Lower lobe of right lung (tissue), 2 donors: ENCODE data around the gene PIH1D1. TPM values are rescaled to one million over a fixed set of nuclear protein-coding genes. Genes with fewer than 3 reads are reported as not detected.
A peak's percentile ranks its signal among the peaks of the same experiment; 100 is the strongest.

Source experiments
- ATAC-seq, 2 donors: fragments of 200-7000 bp; cut with Tn5 transposase; one replicate each; pipeline ENCODE4 v1.9.1; 2020 to 2022; ENCODE audit warnings: mild to moderate bottlenecking in 2 of 2, moderate library complexity in 2 of 2
- DNase-seq: peaks from one replicate; pipeline ENCODE4 v3.0.0-alpha.2; 2020
- H3K27ac ChIP-seq: fragments of 200-600 bp; one replicate; pipeline ENCODE4 v1.8.0; 2022
- H3K27me3 ChIP-seq: fragments of 200-600 bp; one replicate; pipeline ENCODE4 v1.8.0; 2022; ENCODE audit warnings: low read depth
- H3K36me3 ChIP-seq: fragments of 200-600 bp; one replicate; pipeline ENCODE4 v1.8.0; 2022; ENCODE audit warnings: mild to moderate bottlenecking
- H3K4me1 ChIP-seq: fragments of 200-600 bp; one replicate; pipeline ENCODE4 v1.8.0; 2022
- H3K4me3 ChIP-seq: fragments of 200-600 bp; one replicate; pipeline ENCODE4 v1.8.0; 2022; ENCODE audit warnings: mild to moderate bottlenecking
- H3K9me3 ChIP-seq: fragments of 200-600 bp; one replicate; pipeline ENCODE4 v1.8.0; 2022
- CTCF ChIP-seq: fragments of 200-600 bp; IDR thresholded peaks from one replicate; pipeline ENCODE4 v1.8.0; 2022; ENCODE audit warnings: antibody characterized with exemption, mild to moderate bottlenecking
- intact Hi-C: fragments of 100-400 bp; cut with DNase I; formaldehyde crosslinking; loops from one replicate; pipeline ENCODE4 v1.11.0; 2022
- total RNA-seq: library from RNA; stranded (reverse); fragmentation: NEBNext Ultra II Directional; extraction: Animal tissue kit (Norgen Biotek cat#: 25700); gene quantifications from one replicate; pipeline ENCODE4 v1.2.1, GENCODE V29; 2021
- donor health status: DM: no; HTN: yes; CAD: no; lungs with severe emphysema.

Gene PIH1D1
- total RNA-seq, 1 donor from 2014 or later, result 63.2 TPM

GRCh38 chr19:49440439-49441209 is 11.0 kb downstream of the PIH1D1 start:
- Histone ChIP-seq H3K27me3 (peaks cover 58% of the 10 kb centered on the region), H3K27ac (no peak overlapping the region), H3K9me3 (no peaks in the 10 kb centered on the region), H3K4me1 (peaks cover 7% of the 10 kb centered on the region), H3K36me3 (no peaks in the 10 kb centered on the region), H3K4me3 (peak overlapping the region; percentile 29)
- ATAC-seq (no peak), DNase-seq (no peak)
- intact Hi-C loops, result loop anchor here (10.0 kb wide), 1 partner anchor 46 kb away; no protein-coding TSS in a partner anchor
- TF ChIP-seq CTCF, result no peak

- Histone ChIP-seq H3K4me1 (peaks cover 7% of the 10 kb centered on the region), H3K27ac (no peak overlapping the region), H3K36me3 (no peaks in the 10 kb centered on the region), H3K27me3 (peaks cover 66% of the 10 kb centered on the region), H3K4me3 (no peak overlapping the region), H3K9me3 (no peaks in the 10 kb centered on the region)
- ATAC-seq, result no peak
- TF ChIP-seq CTCF, result no peak
- intact Hi-C loops, result loop anchor here (10.0 kb wide), 1 partner anchor 45 kb away; no protein-coding TSS in a partner anchor
- DNase-seq, result no peak
Measured at GRCh38 chr19:49439836-49440235, 11.8 kb downstream of the PIH1D1 start.

- DNase-seq (no peak), ATAC-seq (no peak)
- intact Hi-C loops, result no loop called here
- no peaks in the 10 kb centered on the region for H3K36me3 ChIP-seq
- no peak overlapping the region for H3K4me3 ChIP-seq
- no peak overlapping the region for H3K27ac ChIP-seq
- H3K4me1 ChIP-seq, result no peaks in the 10 kb centered on the region
- H3K27me3 ChIP-seq, result peaks cover 81% of the 10 kb centered on the region
- no peak for TF ChIP-seq CTCF
- no peaks in the 10 kb centered on the region for H3K9me3 ChIP-seq
Measured at GRCh38 chr19:49438261-49438660, 13.4 kb downstream of the PIH1D1 start.

- intact Hi-C loops, result no loop called here
- DNase-seq (no peak), ATAC-seq (no peak)
- H3K36me3 ChIP-seq, result no peaks in the 10 kb centered on the region
- H3K27me3 ChIP-seq, result peaks cover 91% of the 10 kb centered on the region
- no peaks in the 10 kb centered on the region for H3K9me3 ChIP-seq
- no peaks in the 10 kb centered on the region for H3K4me1 ChIP-seq
- H3K27ac ChIP-seq, result no peak overlapping the region
- TF ChIP-seq CTCF, result no peak
- H3K4me3 ChIP-seq, result no peak overlapping the region
Measured at GRCh38 chr19:49437231-49437630, 14.4 kb downstream of the PIH1D1 start.

GRCh38 chr19:49436381-49437017 is 15.1 kb downstream of the PIH1D1 start:
- intact Hi-C loops, result no loop called here
- H3K9me3 ChIP-seq, result no peaks in the 10 kb centered on the region
- no peak overlapping the region for H3K27ac ChIP-seq
- peak in 1 of 2 donors; percentile 6 for ATAC-seq
- H3K36me3 ChIP-seq, result no peaks in the 10 kb centered on the region
- TF ChIP-seq CTCF, result no peak
- no peaks in the 10 kb centered on the region for H3K4me1 ChIP-seq
- peaks cover 91% of the 10 kb centered on the region for H3K27me3 ChIP-seq
- no peak for DNase-seq
- H3K4me3 ChIP-seq, result no peak overlapping the region
